ENCODE results near the gene BPIFA3.

BPIFA3 gene

GRCh38 chr20:33224399-33224798, 7.2 kb downstream of the BPIFA3 start:
- DNase-seq (ENCODE audit: low read depth) = no peak

GRCh38 chr20:33229843-33230242, 12.7 kb downstream of the BPIFA3 start:
- no peak for DNase-seq (ENCODE audit: low read depth)

DNA sequence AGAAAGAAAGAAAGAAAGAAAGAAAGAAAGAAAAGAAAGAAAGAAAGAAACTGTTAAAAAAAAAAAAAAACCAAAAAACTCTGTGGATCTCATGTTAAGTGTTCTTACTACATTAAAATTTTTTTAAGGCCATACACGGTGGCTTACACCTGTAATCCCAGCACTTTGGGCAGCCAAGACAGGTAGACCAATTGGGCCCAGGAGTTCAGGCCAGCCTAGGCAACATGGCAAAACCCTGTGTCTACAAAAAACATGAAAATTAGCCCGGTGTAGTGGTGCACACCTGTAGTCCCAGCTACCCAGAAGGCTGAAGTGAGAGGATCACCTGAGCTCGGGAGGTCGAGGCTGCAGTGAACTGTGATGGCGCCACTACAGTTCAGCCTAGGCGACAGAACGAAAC, 14.1 kb downstream of the BPIFA3 start:
- DNase-seq (ENCODE audit: low read depth) = no peak

GRCh38 chr20:33232486-33233072, 15.4 kb downstream of the BPIFA3 start:
- DNase-seq (ENCODE audit: low read depth) = no peak

DNA sequence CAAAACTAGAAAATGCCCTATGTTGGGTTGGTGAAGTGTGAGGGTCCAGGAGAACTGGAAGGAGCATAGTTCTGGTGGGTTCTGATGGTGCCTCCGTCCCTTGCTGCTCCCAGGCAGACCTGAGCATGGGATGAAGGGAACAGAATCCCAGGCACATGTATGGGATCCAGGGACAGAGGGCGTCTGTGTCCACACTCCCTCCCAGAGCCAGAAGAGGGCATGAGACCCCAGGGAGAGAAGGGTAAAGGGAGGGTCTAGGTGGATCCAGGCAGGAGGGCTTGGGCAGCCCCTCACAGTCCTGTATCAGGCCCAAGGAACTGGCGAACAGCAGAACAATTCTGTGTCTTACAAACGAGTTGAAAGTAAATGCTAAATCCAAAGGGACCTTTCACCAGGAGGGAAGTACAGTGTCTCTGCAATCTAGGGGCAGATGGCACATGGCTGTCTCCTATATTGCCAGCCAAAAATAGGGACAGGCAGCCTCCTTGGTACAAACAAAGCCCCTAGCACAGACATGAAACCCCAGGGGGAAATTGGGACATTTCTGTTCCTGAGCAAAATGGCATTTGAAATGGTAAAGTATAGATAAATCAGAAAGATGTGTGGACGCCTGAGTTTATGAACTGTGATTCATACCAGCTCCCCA, 16.1 kb downstream of the BPIFA3 start:
- DNase-seq (ENCODE audit: low read depth) = no peak

- DNase-seq (ENCODE audit: low read depth) = no peak
Observed at GRCh38 chr20:33234050-33234449, 16.9 kb downstream of the BPIFA3 start.

DNA sequence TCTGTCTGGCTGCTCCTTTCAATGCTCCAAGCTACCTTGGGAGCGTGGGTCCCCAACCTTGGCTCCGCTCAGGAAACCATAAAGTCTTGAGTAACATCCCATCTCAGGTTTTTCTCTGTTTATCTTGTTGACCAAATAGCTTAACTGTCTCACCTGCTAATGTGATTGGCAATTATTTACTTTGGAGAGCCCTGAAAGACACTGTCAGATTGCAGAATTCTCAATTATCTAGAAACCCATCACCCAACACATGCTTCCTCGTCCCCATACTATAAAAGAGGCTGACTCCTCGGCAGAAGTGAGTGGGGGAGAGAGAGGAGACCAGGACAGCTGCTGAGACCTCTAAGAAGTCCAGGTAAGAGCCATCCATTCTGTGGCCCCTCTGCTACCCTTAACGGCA, 18.5 kb downstream of the BPIFA3 start, which contains the start of gene BPIFA1:
Gene BPIFA1 (plus strand): TSS at position 301 of the 400 bp plus-strand sequence. CDS start 1,716 bp downstream, outside the sequence.
- no peak for DNase-seq (ENCODE audit: low read depth)

DNA sequence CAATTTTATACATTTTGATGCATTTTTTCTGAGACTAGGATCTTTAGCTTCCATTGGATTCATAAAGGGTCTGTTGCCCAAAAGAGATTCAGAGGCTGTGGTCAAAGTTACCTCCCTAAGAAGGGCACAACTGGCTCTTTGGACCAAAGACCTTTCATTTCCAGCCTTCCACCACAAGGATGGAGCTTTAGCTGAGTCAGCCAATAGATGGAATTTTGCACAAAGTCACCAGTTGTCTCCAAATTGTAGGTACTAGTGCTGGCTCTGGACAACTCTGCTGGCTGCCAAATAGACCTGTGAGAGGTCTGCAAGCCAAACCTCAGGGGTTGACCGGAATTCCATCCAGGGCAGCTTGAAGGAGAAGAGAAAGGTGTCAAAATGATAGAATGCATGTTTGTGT, 19.2 kb downstream of the BPIFA3 start:
- DNase-seq (ENCODE audit: low read depth) = no peak

DNA sequence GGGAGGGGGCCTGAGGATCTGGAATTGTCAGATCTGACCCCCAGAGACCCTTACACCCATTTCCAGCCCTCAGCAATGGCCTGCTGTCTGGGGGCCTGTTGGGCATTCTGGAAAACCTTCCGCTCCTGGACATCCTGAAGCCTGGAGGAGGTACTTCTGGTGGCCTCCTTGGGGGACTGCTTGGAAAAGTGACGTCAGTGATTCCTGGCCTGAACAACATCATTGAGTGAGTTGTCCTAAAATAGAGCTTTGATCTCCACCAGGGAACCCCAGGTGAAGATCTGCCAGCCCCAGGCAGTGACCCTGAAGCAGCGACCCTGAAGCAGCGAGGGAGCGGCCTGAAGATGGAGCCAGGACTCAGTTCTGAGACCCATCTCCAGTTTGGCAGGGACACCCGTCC, 20.8 kb downstream of the BPIFA3 start:
- no peak for DNase-seq (ENCODE audit: low read depth)

- no peak for DNase-seq (ENCODE audit: low read depth)
Observed at GRCh38 chr20:33239418-33239817, 22.3 kb downstream of the BPIFA3 start.

- no peak for DNase-seq (ENCODE audit: low read depth)
Observed at GRCh38 chr20:33239979-33240736, 23.0 kb downstream of the BPIFA3 start.

DNA sequence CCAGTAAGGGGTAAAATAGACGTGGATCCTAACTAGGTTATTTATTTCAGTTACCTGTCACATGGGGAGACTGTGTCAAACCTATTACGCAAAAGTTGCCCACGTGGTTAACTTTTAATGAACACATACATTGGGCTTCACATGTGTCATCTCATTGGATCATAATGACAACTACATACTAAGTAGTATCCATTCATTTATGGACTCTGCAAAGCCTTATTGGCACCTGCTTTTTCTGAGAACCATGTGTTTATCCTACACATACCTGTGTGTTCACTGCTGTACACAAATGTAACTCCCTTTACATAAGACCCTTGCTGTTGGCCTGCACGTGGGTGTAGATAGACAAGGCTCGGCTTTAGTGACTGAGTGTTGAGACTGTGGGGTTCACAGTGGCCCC, 23.8 kb downstream of the BPIFA3 start:
- DNase-seq (ENCODE audit: low read depth) = no peak

- no peak for DNase-seq (ENCODE audit: low read depth)
Observed at GRCh38 chr20:33242319-33243100, 25.4 kb downstream of the BPIFA3 start.

GRCh38 chr20:33246077-33246476, 28.9 kb downstream of the BPIFA3 start:
- no peak for DNase-seq (ENCODE audit: low read depth)

DNA sequence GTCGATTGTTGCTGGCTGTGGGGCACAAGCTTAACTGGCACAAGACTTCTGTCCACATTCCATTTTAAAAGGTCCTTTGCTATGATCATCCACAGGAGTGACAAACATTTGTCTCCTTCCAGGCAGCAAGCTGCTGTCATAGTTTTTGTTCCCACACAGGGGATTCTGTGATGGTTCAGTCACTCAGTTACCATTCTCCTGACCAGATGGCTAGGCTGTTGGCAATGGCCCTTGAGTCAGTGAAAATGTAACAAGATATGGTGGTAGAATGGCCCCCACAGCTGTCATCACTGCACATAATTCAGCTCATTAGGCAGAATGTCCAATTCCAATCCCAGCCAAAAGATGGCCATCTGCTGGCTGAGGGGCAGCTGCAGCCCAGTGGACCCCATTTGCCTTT, 32.3 kb downstream of the BPIFA3 start:
- DNase-seq (ENCODE audit: low read depth) = no peak

DNA sequence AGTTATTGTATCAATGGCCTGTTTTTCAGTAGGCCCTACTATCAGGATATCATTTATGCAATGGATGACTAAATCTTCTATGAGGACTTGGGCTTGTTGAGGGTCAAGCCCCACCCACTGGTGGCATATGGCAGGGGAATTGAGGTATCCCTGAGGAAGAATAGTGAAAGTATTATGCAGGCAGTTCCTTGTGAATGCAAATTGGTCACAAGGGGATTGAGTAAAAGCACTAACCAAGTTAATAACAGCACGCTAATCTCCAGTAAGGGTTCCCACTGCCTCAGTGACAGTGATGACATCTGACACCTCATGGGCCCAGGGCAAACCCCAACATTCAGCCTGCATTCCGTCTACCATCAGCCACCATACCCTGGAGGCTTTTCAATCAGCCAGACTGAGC, 33.5 kb downstream of the BPIFA3 start:
- DNase-seq (ENCODE audit: low read depth) = no peak

DNA sequence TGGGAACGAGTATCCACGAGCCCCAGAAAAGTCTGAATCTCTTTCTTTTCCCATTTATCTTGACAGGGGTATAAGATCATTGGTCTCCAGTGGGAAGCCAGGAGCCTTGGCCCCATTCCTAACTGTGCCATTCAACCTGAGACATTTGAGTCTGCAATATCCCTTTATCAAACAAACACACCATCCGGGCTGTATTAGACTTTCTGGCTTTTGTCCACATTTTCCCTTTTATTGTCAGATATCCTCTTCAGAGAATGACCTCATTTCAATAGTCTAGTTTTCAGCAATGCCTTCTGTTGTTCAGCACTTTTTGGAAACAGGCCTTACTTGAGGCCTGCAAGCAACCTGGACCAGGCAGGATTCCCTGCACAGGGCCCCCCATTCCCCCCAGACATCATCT, 34.3 kb downstream of the BPIFA3 start:
- DNase-seq (ENCODE audit: low read depth) = no peak

DNA sequence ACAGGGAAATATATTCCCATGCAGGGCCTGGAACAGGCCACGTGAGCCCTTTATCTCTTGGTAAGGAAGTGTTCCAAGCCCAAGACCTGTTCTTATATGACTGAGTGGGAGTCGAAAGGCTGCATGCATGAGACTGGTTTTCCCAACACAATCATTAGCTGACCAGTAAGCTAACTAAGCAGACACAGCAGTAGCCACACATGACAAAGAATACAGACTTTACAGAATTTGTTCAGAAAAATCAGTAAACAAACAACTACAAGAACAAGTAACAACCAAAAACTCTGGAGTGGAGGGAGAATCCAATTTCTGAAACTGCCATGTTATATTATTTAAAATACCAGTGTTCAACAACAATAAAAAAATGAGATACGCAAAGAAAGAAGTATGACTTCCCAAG, 35.3 kb downstream of the BPIFA3 start:
- no peak for DNase-seq (ENCODE audit: low read depth)

DNA sequence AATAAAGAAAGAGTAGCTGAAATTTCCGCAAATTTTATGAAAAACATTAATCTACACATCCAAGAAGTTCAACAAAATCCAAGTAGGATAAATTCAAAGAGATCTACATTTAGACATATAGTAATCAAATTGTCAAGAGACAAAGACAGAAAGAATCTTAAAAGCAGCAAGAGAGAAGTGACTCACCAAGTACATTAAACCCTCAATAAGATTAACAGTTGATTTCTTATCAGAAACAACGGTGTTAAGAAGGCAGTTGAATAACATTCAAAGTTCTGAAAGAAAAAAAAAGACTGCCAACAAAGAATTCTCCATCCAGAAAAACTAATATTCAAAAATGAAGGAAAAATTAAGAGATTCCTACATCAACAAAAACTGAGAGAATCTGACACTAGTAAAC, 37.9 kb downstream of the BPIFA3 start:
- DNase-seq (ENCODE audit: low read depth) = no peak

GRCh38 chr20:33257237-33257636, 40.1 kb downstream of the BPIFA3 start:
- DNase-seq (ENCODE audit: low read depth) = no peak

DNA sequence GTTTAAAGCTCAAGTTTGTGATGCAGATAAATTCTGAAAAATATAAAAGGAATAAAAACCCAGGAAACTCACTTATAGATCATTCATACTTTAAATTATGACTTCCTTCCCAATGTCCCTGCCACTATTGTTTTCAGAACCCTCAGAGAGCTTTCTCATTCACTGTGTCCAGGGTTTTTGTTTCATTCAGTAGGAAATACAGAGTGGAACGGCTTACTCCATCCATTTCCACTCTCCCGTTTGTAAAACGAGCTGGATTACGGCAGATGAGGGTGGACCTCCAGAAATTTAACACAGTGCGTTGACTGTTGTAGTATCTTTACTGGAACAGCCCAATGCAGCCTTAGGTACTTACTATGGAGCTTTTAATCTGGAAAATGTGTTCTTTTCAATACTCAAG, 42.2 kb downstream of the BPIFA3 start:
- DNase-seq (ENCODE audit: low read depth) = no peak

DNA sequence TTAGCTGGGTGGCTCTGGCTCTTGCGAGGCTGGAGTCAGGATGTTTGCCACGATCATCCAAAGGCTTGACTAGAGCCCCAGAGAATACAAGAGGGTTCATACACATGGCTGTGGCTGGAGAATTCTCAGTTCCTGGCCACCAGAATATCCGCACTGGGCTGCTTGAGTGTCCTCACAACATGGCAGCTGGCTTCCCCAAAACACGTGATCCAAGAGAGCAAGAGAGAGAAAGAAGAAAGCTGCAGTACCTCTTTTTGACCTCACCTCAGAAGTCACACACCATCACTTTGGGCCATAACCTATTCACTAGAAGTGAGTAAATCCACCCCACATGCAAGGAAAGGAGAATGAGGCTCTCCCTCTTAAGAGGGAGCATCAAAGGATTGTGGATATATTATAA, 44.3 kb downstream of the BPIFA3 start:
- no peak for DNase-seq (ENCODE audit: low read depth)

DNA sequence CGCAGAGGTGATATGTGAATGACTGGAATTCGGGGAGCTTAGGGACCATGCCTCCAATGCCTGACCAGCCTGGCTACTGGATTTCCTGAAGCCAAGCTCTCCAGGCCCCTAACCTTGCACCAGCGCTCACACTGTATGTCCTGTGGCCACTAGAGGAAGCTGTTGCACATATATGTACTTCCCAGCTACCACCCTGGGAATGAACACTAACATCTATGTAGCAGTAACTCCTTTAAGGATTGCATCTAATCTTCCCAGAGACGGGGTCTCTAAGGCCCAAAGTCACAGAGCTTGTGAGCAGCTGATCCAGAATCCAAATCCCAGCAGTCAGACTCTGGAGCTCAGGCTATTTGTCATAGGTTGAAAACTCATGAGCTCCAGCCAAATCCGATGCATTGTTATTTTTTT, 45.5 kb downstream of the BPIFA3 start:
- DNase-seq (ENCODE audit: low read depth) = no peak
